GM18517 (cell line): ENCODE results near the gene PHACTR1.

Experiments used
- ATAC-seq: cut with Tn5 transposase; IDR thresholded peaks from one replicate; pipeline ENCODE4 v1.9.1; 2021; ENCODE audit warnings: mild to moderate bottlenecking, moderate library complexity; ENCODE audit not compliant: unreplicated experiment

Gene PHACTR1

DNA sequence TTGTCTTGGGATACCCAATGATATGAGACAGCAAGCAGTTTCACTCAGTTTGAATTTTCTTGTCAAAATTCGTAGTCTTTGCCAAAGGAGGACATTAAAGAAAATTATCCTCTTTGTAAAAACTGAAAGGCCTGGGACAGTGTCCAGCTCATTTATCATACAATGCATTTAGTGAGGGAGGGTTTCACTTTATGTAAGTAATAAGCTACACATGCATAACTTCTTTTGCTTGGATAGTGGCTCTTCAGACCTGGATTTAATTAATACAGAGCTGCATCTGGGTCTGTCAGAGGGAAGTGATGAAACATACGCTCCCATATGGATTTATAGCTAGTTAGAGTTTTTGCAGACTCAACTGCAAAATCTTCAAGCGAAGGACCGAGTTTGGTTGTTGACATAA, 175.6 kb downstream of the PHACTR1 start:
- ATAC-seq: no peak

GRCh38 chr6:12893036-12893435, 176.5 kb downstream of the PHACTR1 start:
- ATAC-seq: no peak

GRCh38 chr6:12895721-12896120, 179.2 kb downstream of the PHACTR1 start:
- ATAC-seq: no peak

- no peak for ATAC-seq
Observed at GRCh38 chr6:12896208-12896733, 179.7 kb downstream of the PHACTR1 start.

GRCh38 chr6:12898603-12899002, 182.0 kb downstream of the PHACTR1 start:
- ATAC-seq: no peak

- no peak for ATAC-seq
Observed at GRCh38 chr6:12899046-12899833, 182.7 kb downstream of the PHACTR1 start.

DNA sequence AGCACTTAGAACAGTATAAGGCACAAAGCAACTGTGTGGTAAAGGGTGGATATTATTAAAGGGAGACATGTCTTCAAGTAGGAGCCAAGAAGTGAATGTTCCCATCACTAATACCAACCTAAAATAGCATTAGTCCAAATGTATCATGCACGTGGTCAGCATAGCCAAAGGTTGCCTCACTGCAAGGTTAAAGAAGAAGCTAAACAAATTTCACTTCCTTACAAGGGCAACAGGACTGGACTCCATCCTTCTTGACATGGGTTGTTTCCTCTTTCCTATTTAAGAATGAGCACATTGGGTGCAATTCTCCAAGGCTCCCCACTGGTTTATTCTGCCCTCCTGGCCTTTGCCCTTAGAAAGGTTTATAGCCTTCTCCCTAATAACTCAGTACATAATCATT, 186.7 kb downstream of the PHACTR1 start:
- ATAC-seq: no peak

DNA sequence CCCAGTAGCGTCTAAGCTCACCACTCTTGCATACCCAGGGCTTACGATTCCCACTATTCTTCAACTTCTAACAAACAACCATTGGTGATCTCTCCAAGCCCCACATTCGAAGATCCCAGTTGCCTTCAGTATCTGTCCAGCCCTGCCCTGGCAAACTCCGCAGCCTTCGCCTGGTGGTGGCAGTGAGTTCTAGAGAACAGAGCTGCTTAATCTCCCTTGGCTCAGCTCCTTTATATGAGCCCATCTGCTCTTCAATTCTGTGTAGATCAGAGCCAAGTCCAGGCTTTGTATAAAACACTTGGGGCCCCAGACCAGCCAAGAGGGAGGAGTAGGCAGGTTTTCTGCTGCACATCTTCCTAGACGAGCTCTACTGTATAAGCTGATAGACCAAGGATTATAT, 193.3 kb downstream of the PHACTR1 start:
- ATAC-seq: no peak

DNA sequence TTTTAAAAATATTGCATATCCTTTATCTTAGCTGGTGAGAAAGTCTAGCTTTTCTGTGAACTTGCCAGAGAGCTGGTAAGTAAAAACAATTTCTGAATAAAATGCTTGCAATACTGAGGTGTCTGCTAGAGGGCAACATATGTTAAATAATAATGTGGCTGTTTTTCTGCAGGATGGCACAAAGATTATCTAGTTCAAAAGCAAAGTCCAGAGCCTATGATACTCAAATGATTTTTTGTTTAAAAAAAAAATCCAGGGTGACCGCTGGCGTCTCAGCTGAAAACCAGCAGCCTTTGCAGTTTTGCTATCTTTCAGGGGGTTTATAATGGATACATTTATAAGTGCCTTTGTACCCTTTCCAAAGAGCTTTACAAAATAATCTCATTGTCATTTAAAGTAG, 194.9 kb downstream of the PHACTR1 start:
- no peak for ATAC-seq

GRCh38 chr6:12913201-12913600, 196.6 kb downstream of the PHACTR1 start:
- no peak for ATAC-seq

DNA sequence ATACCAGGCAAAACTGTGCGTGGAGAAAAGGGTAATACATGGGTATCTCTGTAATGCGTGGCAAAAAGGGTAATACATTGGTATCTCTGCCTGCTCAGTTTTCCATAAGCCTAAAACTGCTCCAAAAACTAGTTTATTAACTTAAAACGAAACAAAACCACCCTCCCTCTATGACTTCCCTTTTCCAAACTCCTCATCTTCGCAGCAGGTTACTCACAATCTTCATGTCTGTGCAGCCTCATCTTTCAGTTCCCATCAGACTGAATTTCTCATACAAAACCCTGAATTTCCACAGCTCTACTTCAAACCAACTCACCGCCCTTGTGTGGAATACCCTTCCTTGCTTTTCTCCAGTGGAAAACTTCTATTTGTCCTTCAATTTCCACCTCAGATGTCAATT, 199.4 kb downstream of the PHACTR1 start:
- no peak for ATAC-seq

DNA sequence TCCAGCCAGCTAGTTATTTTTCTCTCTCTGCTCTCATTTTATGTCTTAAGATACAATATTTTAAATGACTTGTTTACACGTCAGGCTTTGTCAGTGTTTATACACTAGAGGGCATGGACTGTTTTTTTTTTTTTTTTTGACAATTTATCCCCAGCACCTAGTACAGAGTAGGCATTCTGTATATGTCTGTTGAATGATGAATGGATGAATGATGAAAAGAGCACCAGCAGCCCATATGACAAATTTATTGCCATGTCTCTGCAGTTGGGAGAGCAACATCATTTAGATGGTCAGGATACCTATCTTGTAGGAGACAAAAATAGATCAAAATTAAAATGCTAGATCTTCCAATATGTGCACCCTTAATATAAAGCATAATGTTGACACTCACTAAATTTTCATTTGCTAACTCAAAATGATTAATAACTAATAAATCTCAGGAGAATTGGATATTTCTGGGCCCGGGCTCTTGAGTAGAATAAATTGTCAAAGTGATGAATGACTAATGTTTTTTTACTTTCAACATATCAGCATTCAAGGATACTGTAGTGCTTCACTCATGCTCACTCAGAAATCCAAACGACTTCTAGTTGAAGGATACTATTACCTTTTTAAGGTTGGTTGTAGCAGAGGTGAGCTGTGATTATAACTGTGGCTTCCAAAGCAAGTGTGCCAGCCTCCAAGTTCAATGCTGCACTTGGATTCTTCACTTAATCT, 200.0 kb downstream of the PHACTR1 start:
- ATAC-seq: no peak

- ATAC-seq: no peak
Observed at GRCh38 chr6:12921467-12921866, 204.9 kb downstream of the PHACTR1 start.

DNA sequence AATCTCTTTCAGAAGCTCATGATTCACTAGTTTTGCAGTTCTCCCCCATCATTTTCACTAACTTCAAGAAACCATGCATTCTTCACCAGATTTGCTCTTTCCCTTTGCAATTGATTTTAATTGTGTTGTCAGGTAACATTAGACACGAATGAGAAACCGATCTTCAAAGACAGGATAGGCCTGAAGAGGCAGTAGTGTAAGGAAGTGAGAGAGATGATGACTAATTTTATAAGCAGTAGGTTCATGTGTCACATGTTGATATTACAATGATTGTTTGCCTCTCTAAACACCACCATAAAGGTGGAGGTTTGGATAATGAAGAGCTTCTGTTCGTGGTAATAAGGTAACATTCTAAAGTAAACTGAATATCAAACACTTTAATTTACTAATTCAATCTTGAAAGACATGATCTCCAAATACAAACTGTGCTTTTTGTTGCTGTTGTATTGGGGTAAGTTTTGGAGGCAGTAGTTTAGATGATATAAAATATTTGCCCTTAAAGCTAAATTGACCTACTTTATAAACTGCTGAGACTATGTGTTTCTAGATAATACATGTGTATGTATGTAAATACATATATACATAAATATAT, 207.2 kb downstream of the PHACTR1 start:
- ATAC-seq: no peak

- ATAC-seq: no peak
Observed at GRCh38 chr6:12924911-12925310, 208.3 kb downstream of the PHACTR1 start.

DNA sequence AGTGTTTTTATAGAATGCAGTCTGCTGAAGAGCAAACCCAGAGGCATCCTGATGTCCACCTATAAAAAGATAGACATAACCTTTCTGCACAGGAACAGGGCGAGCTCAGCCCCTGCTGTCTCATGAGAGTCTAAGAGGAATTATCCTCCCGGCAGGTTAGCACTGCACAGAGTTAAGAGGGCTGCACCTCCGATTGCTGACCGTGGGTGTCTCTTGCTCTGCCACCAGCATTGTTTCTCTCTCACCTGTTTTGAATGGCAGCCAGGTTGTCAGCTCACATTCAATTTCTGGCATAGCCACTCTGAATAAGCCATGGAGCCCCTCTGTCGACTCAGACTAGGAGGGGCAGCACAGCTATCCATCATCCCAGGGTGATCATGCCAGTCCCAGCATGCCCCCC, 211.2 kb downstream of the PHACTR1 start:
- no peak for ATAC-seq

- ATAC-seq: no peak
Observed at GRCh38 chr6:12929678-12930077, 213.1 kb downstream of the PHACTR1 start.

DNA sequence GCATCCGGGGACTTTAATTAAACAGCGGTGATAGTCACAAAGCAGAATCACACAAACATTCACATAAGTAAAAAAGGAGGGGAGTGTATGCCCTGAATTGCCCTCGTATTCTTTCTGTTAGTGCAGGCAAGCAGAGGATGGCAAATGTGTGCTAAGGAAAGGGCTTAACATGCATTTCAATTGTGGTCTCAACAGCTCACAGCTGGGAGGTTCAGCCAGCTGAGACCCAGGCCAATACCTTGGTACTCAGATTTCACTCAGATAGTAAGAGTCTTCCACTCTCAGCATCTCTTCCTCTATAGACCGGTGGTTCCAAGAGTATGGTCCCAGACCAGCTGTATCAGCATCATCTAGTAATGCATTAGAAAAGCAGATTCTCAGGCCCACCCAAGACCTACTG, 215.1 kb downstream of the PHACTR1 start:
- no peak for ATAC-seq

GRCh38 chr6:12935637-12936036, 219.1 kb downstream of the PHACTR1 start:
- ATAC-seq: no peak

DNA sequence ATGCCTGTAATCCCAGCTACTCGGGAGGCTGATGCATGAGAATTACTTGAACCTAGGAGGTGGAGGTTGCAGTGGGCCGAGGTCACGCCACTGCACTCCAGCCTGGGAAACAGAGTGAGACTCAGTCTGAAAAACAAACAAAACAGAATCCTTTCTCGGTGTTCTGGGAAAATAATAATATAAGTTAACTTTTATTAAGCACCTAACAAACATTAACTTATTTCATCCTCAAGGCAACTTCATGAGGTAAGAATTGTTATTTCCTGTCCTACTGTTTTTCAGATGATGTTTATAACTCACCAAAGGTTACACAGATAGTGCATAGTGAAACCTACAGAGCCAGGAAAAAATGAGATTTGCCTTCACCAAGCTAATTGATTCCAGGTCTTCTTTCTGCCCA, 221.4 kb downstream of the PHACTR1 start:
- ATAC-seq: no peak

DNA sequence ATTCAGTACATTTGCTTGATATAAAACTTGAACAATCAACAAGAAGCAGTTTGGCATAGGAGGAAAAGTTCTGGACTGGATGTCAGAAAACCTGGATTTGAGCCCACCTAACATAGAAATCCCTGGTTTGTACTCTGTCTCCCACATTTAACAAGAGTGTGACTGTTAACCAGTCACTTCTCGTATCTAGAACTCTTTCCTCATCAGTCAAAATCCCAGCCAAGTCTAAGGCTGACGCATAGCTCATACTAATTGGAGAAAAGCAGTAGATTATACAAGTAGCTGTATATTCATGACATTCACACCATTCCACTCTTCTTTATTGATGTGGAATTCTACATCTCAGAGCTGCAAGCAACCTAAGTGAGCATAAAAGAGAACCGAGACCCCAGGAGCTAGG, 222.7 kb downstream of the PHACTR1 start:
- no peak for ATAC-seq

DNA sequence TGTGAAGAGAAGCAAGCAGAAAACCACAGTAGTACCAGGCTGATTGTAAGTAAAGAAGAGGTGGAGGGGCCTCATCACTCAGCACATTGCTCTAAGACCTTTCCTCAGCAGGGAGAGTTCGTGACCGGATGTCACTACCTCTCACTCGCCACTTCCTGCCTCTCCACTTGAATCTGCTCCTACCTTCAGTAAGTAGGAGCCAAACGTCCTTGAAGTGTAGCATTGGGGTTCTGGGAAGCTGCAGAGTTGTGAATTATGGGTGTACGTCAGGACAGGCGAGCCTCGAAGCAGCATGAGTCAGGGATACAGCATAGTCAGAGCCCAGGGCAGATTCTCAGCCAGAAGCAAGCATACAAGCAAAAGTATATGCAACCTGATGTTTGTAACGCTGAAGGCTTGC, 224.9 kb downstream of the PHACTR1 start:
- no peak for ATAC-seq
